Astrocyte of the cerebellum (primary cell): ENCODE data around the gene ABTB2.

Experiments used
- DNase-seq: peaks from one replicate; pipeline ENCODE4 v3.0.0-alpha.2; 2011; ENCODE audit warnings: low read depth
- H3K4me3 ChIP-seq: 2 replicates; pipeline ENCODE4 v1.5.1; 2011; ENCODE audit warnings: mild to moderate bottlenecking, low read depth, low read length, moderate library complexity
- CTCF ChIP-seq: IDR thresholded peaks from 2 replicates; pipeline ENCODE4 v1.5.1; 2012; ENCODE audit warnings: low read length, low read depth, moderate library complexity, mild to moderate bottlenecking; ENCODE audit errors: missing control alignments
- in situ Hi-C: cut with HindIII; loops from 2 replicates; pipeline ENCODE4 v1.10.0; 2017; ENCODE audit warnings: low sequenced_read_pairs

The ABTB2 gene

GRCh38 chr11:34239465-34240149 is 118.2 kb downstream of the ABTB2 start:
- in situ Hi-C loops = loop anchor here (10.0 kb wide), 1 partner anchor 75 kb away; no protein-coding TSS in a partner anchor
- DNase-seq = no peak
- H3K4me3 ChIP-seq = no peak overlapping the region
- no peak for TF ChIP-seq CTCF

- in situ Hi-C loops = no loop called here
- H3K4me3 ChIP-seq = no peak overlapping the region
- no peak for TF ChIP-seq CTCF
- no peak for DNase-seq
These were observed 118.8 kb downstream of the ABTB2 start for GRCh38 chr11:34238966-34239365.

GRCh38 chr11:34238533-34238932 is 119.3 kb downstream of the ABTB2 start:
- in situ Hi-C loops = no loop called here
- TF ChIP-seq CTCF = no peak
- no peak overlapping the region for H3K4me3 ChIP-seq
- no peak for DNase-seq

- DNase-seq = no peak
- no peak overlapping the region for H3K4me3 ChIP-seq
- TF ChIP-seq CTCF = no peak
- in situ Hi-C loops = no loop called here
These were observed 121.2 kb downstream of the ABTB2 start for GRCh38 chr11:34236572-34236971.

GRCh38 chr11:34235591-34236071 is 122.2 kb downstream of the ABTB2 start:
- in situ Hi-C loops = no loop called here
- H3K4me3 ChIP-seq = no peak overlapping the region
- TF ChIP-seq CTCF = no peak
- no peak for DNase-seq

- no peak for DNase-seq
- in situ Hi-C loops = no loop called here
- TF ChIP-seq CTCF = no peak
- H3K4me3 ChIP-seq = no peak overlapping the region
These were observed 122.6 kb downstream of the ABTB2 start for GRCh38 chr11:34235189-34235588.
